ENCODE data around the gene KDM1A.

KDM1A gene

DNA sequence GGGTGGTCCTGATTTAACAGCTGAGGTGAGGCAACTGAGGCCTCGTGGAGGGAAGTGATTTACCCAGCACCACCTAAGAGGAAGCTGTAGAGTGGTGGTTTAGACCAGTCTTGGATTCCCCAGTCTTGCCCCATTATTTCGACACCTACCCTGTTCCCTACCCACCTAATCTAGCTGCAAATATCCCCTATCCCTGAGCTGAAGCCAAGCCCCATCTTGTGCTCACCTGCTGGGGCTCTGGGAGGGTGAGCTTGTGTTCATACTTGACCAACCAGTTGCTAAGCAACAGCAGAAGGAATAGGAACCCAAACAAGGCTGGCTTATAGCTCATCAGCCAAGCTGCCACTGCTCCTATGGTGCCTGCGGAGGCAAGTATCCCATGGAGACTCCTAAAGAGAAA, 5.6 kb upstream of the KDM1A start:
- DNase-seq (ENCODE audit: low read depth), result no peak

DNA sequence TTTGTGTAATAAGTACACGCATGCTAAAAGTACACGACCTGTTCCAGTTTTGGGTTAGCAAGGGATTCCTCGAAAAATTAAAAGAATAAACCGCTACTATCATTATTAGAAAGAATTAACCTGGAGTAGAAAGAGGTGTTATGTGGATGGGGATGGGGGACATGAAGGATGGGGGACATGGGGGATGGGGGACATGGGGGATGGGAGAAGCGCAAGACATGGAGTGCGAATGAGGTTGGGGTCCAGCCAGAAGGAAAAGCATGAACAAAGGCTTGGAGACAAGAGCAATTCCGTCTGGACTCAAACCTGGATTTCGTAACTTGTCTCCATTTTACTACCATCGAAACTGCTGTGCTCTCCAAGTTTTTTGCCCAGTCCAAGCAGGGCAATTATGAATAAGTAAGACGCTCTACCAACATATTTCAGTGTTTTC, 591 bp upstream of the KDM1A start:
- no peak for DNase-seq (ENCODE audit: low read depth)

DNA sequence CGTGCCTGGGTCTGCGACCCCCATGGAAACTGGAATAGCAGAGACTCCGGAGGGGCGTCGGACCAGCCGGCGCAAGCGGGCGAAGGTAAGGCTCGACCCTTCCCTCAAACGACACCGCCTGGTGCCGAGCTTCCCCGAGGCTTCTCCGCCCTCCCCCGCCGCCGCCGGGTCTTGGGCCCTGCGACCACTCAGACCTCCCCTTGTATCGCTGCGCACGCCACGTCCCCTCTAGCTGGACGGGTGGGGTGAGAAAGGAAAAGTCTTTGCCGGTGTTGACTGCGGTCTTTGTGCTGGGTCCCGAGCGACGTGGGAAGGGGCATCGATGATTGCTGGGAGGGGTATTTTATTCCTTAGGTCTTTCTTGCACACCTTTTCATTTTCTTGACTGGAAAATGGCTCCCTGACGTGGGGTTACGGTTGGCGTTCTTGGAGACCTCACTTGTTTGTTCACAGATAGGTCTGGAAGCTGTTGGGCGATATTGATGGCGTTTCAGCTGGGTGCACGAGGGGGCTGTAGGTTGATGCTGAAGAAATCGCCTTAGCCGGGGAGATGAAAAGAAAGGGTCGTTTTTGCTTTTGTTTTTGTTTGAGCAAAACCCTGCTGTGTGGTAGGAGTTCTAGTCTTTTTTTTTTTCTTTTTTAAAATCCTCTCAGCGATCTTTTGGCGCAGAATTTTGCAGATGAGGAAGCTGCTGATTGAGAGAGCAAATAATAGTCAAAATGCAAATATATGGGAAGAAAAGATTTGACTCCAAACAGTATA, 776 bp downstream of the KDM1A start:
- DNase-seq (ENCODE audit: low read depth), result no peak

DNA sequence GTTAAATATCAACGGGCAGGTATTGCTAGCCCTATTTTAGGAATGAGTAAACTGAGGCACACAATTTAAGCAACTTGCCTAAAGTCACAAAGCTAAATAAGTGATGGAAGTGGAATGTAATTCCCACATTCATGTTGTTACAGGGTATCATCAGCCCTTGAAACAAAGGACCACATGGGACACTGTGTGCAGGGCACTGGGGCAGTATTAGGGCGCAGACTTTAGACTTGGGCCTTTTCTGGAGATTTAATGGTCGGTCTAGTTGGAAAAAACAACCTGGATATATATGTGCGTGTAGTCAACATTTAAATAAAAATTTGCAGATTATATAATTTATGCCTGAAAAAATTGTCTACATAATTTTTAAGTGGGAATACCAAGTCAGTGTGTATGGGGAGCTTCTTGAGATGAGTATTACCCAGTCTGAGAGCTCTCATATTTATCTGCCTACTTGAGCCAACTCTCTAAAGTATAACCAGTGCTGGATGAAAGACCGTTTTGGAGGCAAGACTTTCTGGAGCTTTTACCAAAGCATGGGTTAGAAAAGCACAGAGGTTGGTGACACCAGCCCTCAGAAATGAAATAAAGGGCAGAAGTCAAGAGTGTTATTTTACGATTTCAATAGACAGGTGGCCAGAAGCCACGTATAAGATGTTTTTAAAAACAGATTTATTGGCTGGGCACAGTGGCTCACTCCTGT, 1.6 kb downstream of the KDM1A start:
- DNase-seq (ENCODE audit: low read depth), result no peak

DNA sequence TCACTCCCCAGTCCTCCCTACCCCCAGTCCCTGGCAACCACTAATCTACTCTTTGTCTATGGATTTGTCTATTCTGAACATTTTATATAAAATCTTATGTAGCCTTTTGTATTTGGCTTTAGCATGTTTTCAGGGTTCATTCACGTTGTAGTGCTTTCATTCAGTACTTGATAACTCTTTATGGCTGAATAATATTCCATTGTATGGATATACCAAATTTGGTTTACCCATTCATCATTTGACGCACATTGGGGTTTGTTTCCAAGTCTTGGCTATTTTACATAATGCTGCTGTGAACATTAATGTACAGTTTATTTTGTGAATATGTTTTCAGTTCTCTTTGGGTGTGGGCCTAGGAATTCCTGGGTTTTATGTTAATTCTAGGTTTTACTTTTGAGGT, 2.6 kb downstream of the KDM1A start:
- DNase-seq (ENCODE audit: low read depth), result no peak

DNA sequence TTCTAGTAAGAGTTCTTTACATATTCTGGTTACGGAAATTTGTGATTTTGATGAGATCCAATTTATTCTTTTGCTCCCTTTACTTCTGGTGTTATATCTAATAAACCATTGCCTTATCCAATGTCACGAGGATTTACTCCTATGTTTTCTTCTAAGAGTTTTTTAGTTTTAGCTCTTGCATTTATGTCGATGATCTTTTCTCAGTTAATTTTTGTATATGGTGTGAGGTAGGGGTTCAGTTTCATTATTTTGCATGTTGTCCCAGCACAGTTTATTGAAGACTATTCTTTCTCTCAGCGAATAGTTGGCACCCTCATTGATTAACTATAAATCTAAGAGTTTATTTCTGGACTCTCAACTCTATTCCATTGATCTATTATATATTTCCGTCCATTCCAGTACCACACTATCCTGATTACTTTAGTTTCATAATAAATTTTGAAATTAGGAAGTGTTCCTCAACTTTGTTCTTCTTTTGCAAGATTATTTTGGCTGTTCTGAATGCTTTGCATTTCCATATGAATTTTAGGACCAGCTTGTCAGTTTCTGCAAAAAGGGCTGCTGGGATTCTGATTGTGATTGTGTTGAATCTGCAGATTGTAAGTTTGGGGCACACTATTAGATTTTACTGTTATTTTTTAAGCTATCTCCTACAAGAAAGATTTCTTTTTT, 4.0 kb downstream of the KDM1A start:
- DNase-seq (ENCODE audit: low read depth), result no peak

DNA sequence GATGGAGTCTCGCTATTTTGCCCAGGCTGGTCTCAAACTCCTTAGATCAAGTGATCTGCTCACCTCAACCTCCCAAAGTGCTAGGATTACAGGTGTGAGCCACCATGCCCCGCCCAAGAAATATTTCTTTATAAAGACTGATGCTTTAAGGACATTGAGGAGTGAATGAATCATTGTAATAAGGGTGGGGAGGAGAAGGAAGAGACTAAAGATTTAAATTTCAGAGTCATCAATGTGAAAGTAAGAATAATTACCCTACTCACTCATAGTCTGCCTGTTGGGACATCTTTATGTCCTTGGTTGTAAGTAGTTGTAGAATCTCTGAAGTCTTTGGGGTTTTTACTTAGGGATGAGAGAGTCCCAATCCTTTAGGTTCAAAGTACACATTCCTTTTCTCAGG, 7.3 kb downstream of the KDM1A start:
- no peak for DNase-seq (ENCODE audit: low read depth)

DNA sequence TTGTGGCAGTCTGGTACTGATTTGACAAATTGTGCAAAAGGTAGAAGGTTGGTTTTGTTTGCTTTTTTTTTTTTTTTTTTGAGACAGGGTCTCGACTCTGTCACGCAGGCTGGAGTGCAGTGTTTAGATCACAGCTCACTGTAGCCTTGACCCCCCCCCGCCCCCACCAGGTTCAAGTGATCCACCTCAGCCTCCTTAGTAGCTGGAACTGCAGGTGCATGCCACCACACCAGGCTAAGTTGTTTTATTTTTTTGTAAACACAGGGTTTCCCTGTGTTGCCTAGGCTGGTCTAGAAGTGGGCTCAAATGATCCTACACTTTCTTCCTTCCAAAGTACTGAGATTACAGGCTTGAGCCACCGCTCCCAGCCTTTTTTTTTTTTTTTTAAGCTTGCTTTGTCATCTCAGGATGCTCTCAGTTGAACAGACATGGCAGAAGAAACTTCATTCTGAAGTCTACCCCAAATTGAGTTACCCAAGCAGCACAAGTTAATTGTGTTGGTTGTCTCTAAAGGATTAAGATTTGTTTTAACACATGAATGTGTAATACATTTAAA, 8.2 kb downstream of the KDM1A start:
- no peak for DNase-seq (ENCODE audit: low read depth)

DNA sequence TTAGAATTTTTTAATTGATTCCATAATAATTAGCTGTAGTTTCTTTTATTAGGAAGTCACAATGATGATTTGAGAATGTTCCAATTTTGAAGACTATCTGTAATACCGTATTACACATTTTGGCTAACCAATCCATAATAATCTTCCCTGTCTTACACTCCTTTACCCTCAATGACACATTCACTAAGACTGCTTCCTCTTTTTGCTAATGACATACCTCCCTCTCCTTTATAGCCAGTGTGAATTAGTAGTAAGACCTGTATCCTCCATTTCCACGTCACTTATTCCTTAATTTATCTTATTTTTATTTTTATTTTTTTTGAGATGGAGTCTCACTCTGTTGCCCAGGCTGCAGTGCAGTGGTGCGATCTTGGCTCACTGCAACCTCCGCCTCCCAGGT, 10.1 kb downstream of the KDM1A start:
- DNase-seq (ENCODE audit: low read depth), result no peak

DNA sequence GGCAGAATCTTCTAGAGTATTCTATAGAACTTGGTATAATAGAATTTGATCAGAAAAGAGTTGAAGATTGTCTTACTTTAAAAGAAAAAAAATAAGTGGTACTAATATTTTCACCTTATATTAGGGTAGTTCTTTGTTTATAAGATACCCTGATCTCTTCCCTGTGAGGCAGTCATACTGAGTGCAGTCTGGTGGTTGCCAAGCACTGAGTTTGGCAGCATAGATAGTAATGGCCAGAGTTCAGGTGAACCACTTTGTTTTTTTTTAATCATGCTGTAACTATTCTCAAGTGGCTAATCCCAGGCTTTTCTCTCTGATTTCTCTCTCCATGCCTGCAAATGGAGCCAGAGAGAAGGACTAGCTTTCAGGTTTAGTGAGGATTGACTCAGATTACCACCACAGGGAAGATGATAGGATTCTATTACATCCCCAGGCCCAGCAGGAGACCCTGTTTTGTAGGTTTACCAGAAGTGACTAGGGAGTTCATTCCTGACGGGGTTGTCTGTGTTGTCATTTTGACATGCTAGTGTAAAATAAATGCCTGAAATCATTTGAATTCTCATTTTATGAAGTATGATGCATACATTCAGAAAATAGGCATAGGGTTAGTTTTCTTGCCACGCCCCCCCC, 16.7 kb downstream of the KDM1A start:
- no peak for DNase-seq (ENCODE audit: low read depth)

DNA sequence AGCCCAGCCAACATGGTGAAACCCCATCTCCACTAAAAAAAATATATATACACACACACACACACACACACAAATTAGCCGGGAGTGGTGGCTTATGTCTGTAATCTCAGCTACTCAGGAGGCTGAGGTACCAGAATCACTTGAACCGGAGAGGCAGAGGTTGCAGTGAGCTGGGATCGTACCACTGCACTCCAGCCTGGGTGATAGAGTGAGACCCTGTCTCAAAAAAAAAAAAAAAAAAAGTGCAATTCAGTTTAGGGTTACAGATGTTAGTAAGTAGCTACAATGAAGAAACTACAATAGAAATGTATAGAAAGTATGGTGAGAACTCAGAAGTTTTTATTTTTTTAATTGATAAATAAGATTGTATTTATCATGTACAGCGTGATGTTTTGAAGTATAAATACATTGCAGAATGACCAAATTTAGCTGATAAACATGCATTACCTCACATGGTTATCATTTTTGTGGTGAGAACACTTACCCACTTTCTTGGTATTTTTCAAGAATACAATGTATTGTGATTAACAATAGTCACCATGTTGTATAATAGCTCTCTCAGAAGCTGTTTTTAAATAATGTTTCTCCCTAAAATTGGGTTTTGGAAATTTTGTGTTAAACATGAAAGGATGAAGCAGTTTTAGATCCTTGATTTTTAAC, 17.9 kb downstream of the KDM1A start:
- DNase-seq (ENCODE audit: low read depth), result no peak

DNA sequence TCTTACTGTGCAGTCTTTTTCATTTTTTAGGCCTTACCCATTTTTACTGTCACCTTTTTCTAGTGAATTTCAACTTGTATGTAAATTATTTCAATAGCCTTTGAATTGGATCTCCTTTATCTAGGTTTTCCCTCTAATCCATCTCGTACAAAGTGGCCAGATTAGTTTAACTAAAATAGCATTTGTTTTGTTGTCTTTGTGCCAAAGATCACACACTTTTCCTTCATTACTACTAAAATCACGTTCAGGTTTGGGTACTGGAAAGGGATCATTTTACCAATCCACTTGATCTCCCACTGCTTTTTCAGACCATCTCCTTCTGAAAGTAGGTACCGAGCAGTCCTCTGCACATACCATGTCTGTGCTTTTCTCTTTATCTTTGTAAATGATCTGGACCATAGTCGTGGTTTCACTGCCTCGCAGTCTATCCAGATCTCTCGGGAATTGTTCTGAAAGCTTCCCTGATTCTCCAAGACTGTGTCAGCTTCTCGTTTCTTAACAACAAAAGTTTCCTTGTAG, 20.1 kb downstream of the KDM1A start:
- DNase-seq (ENCODE audit: low read depth), result no peak

DNA sequence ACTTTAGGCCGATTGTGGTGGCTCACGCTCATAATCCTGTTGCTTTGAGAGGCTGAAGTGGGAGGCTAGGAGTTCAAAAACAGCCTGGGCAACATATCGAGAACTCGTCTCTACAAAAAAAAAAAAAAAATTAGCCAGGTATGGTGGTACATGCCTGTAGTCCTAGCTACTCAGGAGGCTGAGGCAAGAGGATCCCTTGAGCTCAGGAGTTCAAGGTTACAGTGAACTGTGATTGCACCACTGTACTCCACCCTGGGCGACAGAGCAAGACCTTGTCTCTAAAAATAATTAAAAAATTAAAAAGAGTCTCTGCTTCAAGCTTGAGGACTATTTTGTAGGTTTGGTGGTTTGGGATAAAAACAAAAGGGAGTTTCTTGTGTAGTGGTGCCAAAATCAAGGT, 21.2 kb downstream of the KDM1A start:
- no peak for DNase-seq (ENCODE audit: low read depth)

DNA sequence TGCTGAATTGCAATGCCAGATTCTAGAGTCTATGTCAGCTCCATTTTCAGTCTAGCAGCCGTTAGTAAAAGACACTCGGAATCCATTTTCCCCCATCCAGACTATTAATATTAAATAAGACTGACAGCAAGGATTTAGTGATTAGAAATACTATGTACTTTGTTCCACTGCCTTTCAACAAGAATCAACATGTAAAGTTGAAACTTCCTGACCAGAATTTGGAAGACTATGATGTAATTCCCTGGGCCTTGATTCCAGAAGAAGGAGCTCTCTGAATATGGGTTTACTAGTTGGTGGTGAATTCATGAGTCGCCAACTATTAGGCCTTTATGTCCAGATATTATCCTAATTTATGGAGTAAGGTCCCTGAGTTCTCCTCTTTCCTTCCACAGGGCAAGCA, 24.8 kb downstream of the KDM1A start:
- DNase-seq (ENCODE audit: low read depth), result no peak

DNA sequence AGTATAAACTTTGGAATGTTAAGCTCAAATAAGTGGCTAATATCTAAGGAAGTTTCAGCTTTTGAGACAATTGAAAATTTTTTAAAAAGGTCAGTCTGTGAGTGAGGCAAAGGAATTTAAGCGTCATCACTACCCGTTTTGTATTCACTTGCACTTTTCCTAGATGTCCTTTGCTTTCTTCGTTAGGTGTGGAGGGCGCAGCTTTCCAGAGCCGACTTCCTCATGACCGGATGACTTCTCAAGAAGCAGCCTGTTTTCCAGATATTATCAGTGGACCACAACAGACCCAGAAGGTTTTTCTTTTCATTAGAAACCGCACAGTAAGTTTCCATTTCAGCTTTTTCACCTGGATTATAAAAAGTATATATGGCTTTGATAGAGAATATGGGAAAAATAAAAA, 30.9 kb downstream of the KDM1A start:
- DNase-seq (ENCODE audit: low read depth), result no peak

DNA sequence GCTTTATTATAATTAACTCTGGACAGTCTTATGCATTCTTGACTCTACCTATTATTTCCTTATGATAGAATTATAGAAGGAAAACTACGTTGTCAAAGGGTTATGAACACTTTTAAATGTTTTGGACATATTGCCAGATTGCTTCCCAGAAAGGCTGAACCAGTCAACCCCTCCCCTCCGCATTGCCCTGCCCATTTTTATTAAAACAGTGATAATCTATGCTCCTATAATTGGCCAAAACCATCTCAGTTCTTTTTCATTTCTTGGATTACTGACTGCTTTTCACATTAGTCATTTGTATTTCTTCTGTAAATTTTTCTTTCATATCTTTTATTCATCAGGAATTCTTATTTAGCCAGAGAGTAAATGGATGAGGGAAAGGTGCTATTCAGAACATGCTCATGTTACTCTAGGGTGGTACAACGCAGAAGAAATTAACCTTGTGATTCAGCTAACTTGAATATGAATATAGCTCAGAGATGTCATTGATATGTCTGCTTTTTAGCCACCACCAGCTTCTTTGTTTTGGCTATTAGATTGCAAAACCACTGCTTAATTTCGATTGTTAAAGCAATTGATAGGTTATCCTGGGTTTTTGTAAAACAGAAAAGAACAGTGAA, 32.1 kb downstream of the KDM1A start:
- DNase-seq (ENCODE audit: low read depth), result no peak

DNA sequence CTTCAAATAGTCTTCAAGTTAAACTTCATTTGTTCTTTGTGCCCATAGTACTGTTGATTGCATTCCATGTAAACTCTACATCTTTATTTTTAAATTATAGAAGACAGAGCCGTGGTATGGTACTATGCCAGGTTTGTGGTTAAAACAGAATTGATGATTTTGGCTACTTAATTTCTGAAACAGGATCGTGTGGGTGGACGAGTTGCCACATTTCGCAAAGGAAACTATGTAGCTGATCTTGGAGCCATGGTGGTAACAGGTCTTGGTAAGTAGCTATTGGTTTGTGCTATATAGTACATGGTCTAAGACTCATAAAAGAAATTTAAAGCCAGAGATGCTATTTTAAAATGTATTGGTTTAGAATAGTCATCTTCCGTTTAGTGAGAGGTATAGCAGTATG, 38.0 kb downstream of the KDM1A start:
- DNase-seq (ENCODE audit: low read depth), result no peak

DNA sequence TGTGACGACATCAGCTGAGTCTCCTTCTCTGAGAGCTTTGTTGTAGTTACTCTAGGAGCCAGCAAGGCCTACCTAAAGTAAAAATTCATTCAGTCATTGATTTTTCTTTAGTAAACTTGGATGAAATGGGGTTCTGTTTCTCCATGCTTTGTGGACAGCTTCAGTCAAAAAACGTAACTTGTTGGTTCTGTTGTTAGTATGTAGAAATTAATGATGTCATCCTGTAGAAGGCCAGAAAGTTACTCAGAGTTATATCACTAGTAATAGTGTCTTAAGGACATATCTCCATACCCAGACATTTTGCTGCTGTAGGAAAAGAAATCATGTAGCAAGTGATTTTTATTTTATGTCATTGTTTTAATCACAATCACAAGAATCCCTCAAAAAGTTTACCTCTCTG, 43.0 kb downstream of the KDM1A start:
- no peak for DNase-seq (ENCODE audit: low read depth)

DNA sequence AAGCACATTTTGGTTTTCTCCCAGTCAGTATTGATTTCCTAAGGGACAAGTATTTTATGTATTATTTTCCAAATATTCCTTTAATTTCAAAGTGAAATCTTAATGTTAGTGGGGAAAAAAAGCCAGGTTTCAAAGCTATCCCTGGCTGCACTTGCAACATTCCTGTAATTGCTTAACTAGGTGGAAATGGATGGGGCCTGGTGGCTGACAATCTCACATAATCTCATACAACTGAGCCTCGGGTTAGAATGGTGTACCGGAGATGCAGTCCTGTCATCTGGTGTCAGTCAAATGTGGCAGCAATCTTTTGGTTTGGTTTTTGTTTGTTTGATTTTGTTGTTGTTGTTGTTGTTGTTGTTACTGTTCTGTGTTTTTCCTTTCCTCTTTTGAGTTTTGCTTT, 46.1 kb downstream of the KDM1A start:
- no peak for DNase-seq (ENCODE audit: low read depth)

DNA sequence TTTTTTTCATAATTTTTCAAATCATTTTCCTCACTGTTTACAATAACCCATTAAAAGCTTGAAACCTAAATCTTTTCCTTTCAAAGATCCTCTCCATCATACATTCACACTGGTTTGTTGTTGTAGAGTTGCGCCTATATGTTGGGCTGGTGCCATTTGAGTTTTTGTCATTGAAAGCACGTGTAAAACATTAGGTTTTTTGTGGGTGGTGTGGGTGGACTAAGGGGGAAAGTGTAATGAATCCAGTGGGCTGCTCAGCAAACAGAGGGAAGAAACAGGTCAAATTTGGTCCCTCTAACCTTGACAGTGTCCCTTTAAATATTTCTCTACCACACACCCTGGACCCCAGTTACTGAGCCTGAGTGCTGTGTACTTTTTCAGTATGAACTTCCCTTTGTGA, 46.8 kb downstream of the KDM1A start:
- DNase-seq (ENCODE audit: low read depth), result no peak

DNA sequence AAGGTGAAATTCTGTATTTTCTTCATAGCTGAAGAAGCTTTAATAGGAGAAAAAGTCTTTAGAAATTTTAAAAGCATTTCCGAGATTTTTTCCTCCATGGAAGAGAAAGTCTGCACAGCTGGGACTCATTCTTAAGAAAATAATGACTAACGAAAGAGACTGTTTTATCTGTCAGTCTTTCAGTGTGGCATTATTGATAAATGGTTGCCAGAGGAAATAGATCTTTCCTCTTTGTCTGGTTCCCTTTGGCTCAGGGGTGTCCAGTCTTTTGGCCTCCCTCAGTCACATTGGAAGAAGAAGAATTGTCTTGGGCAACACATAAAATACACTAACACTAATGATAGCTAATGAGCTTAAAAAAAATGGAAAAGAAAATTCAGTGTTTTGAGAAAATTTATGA, 49.9 kb downstream of the KDM1A start:
- DNase-seq (ENCODE audit: low read depth), result no peak

All from T-helper 22 cell (primary cell).